Nephron (organoid): Measurements from ENCODE around the gene SHTN1.

Experiments used
- H3K27ac Mint-ChIP-seq, 3 experiments: 2 replicates each; pipeline ENCODE4 v1.8.0; 2020; ENCODE audit warnings: mixed read lengths in 3 of 3, mild to moderate bottlenecking in 2 of 3, moderate library complexity in 1 of 3
- H3K27me3 Mint-ChIP-seq: 2 replicates; pipeline ENCODE4 v1.8.0; 2021; ENCODE audit warnings: low read depth, mild to moderate bottlenecking, moderate library complexity, mixed read lengths
- H3K36me3 Mint-ChIP-seq: 2 replicates; pipeline ENCODE4 v1.8.0; 2020; ENCODE audit warnings: low read depth, mixed read lengths
- H3K4me1 Mint-ChIP-seq: 2 replicates; pipeline ENCODE4 v1.8.0; 2020; ENCODE audit warnings: mixed read lengths
- H3K4me3 Mint-ChIP-seq, 3 experiments: 2 replicates each; pipeline ENCODE4 v1.8.0; 2020; ENCODE audit warnings: mild to moderate bottlenecking in 3 of 3, mixed read lengths in 3 of 3, moderate library complexity in 2 of 3
- H3K9me3 Mint-ChIP-seq: 2 replicates; pipeline ENCODE4 v1.8.0; 2020; ENCODE audit warnings: mixed read lengths
- TF ChIP-seq, protein P1 (sequence below), 3 experiments: fragments of 200-600 bp; sonication (generic); IDR thresholded peaks; one replicate each; pipeline ENCODE4 v1.5.0; 2021; ENCODE audit warnings: antibody characterized with exemption in 3 of 3; ENCODE audit not compliant: unreplicated experiment in 3 of 3

SHTN1 gene

GRCh38 chr10:116970050-116970449 lies 34.9 kb downstream of the SHTN1 start:
- Mint-ChIP-seq H3K9me3 (no peaks in the 10 kb centered on the region), H3K4me1 (peaks cover 33% of the 10 kb centered on the region), H3K27me3 (no peaks in the 10 kb centered on the region), H3K36me3 (no peaks in the 10 kb centered on the region), H3K4me3 (no peak overlapping the region), H3K27ac (no peak overlapping the region)
- TF ChIP-seq, protein P1, sequence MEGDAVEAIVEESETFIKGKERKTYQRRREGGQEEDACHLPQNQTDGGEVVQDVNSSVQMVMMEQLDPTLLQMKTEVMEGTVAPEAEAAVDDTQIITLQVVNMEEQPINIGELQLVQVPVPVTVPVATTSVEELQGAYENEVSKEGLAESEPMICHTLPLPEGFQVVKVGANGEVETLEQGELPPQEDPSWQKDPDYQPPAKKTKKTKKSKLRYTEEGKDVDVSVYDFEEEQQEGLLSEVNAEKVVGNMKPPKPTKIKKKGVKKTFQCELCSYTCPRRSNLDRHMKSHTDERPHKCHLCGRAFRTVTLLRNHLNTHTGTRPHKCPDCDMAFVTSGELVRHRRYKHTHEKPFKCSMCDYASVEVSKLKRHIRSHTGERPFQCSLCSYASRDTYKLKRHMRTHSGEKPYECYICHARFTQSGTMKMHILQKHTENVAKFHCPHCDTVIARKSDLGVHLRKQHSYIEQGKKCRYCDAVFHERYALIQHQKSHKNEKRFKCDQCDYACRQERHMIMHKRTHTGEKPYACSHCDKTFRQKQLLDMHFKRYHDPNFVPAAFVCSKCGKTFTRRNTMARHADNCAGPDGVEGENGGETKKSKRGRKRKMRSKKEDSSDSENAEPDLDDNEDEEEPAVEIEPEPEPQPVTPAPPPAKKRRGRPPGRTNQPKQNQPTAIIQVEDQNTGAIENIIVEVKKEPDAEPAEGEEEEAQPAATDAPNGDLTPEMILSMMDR (IDR thresholded peaks at IDR 0.05; ENCODE audit: unreplicated experiment in 3 of 3) = no peak

DNA sequence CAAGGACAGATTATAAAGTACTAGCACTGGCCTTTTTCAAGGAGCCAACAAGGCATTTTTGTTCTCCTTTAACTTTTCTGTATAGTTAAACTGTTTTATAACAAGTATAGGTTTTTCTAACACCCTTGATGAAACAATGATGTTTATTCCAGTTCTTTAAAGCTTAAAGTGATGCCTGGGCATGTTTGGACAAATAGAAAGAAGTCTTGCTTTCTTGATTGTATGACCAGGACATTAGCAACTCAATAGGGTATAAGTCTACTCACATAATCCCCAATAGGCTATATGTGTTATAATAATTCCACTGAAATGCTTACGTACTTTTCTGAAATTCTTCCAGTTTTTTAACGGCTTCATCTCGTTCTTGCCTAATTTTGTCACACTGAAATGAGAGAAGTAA lies 36.7 kb downstream of the SHTN1 start:
- H3K27ac Mint-ChIP-seq = no peak overlapping the region
- TF ChIP-seq, protein P1 (IDR thresholded peaks at IDR 0.05; ENCODE audit: unreplicated experiment in 3 of 3) = no peak

GRCh38 chr10:116961406-116962251 lies 43.4 kb downstream of the SHTN1 start:
- no peaks in the 10 kb centered on the region for H3K9me3 Mint-ChIP-seq
- H3K4me1 Mint-ChIP-seq = no peaks in the 10 kb centered on the region
- H3K36me3 Mint-ChIP-seq = no peaks in the 10 kb centered on the region
- no peaks in the 10 kb centered on the region for H3K27me3 Mint-ChIP-seq
- TF ChIP-seq, protein P1 (IDR thresholded peaks at IDR 0.05; ENCODE audit: unreplicated experiment in 3 of 3) = no peak
- no peak overlapping the region for H3K4me3 Mint-ChIP-seq
- no peak overlapping the region for H3K27ac Mint-ChIP-seq

More for the DNA sequence above, 36.7 kb downstream of the SHTN1 start:
- Mint-ChIP-seq H3K4me3 (no peak overlapping the region), H3K27me3 (no peaks in the 10 kb centered on the region), H3K9me3 (no peaks in the 10 kb centered on the region), H3K36me3 (no peaks in the 10 kb centered on the region), H3K4me1 (peaks cover 17% of the 10 kb centered on the region)

GRCh38 chr10:116960066-116960776 lies 44.8 kb downstream of the SHTN1 start:
- H3K36me3 Mint-ChIP-seq = no peaks in the 10 kb centered on the region
- no peak overlapping the region for H3K4me3 Mint-ChIP-seq
- TF ChIP-seq, protein P1 (IDR thresholded peaks at IDR 0.05; ENCODE audit: unreplicated experiment in 3 of 3) = no peak
- H3K4me1 Mint-ChIP-seq = no peaks in the 10 kb centered on the region
- no peaks in the 10 kb centered on the region for H3K27me3 Mint-ChIP-seq
- H3K9me3 Mint-ChIP-seq = no peaks in the 10 kb centered on the region
- no peak overlapping the region for H3K27ac Mint-ChIP-seq

DNA sequence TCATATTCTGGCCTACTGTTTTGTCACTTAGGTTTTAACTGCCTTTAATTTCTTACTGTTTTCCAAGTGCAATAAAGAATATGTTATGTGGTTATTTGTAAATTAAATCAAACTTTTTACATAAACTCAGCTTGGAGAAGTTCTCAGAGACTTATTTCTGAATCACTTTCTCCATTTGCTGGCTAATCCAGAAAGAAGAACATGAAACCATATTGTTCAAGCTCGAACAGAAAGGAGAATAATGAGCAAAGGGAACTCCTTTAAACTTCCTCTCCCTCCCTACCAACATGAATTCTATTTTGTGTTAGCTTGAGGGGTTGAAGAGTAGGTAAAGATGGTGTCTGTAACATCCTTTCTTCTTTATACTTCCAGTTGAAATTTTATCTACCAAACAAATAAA lies 52.3 kb downstream of the SHTN1 start:
- Mint-ChIP-seq H3K9me3 (no peaks in the 10 kb centered on the region), H3K27me3 (no peaks in the 10 kb centered on the region), H3K4me1 (no peaks in the 10 kb centered on the region), H3K4me3 (no peak overlapping the region), H3K36me3 (peaks cover 4% of the 10 kb centered on the region), H3K27ac (no peak overlapping the region)
- TF ChIP-seq, protein P1 (IDR thresholded peaks at IDR 0.05; ENCODE audit: unreplicated experiment in 3 of 3) = no peak
